B cell (primary cell): ENCODE results near the gene KAZN. TPM values are rescaled to one million over a fixed set of nuclear protein-coding genes. Genes with fewer than 3 reads are reported as not detected.

Experiments used
- ATAC-seq: fragments of 200-7000 bp; cut with Tn5 transposase; one replicate; pipeline ENCODE4 v1.10.0; 2021; ENCODE audit warnings: low read depth, mild to moderate bottlenecking, moderate number of reproducible peaks, moderate library complexity
- CTCF ChIA-PET: fragments of 350-600 bp; sonication (Branson Sonifier 250); formaldehyde crosslinking; loops from one replicate; lab custom pipeline; 2021; ENCODE audit warnings: antibody characterized with exemption, inconsistent platforms; lab: Charles Lee
- POLR2A ChIA-PET: fragments of 350-600 bp; sonication (Branson Sonifier 250); formaldehyde crosslinking; loops from one replicate; lab custom pipeline; 2021; ENCODE audit warnings: antibody characterized with exemption; lab: Charles Lee
- DNase-seq: peaks from one replicate; pipeline ENCODE4 v3.0.0; 2013
- H2AFZ ChIP-seq: 2 replicates; pipeline ENCODE4 v1.6.1; 2012; ENCODE audit warnings: mild to moderate bottlenecking, low read depth, low read length; ENCODE audit not compliant: insufficient read depth, poor library complexity, severe bottlenecking
- H3K27ac ChIP-seq, 2 donors: 1 replicate in 1 of 2; 2 replicates in 1 of 2; pipeline ENCODE4 v1.5.1; 2012 to 2013; ENCODE audit warnings: low read length in 2 of 2, mild to moderate bottlenecking in 2 of 2, moderate library complexity in 1 of 2
- H3K27me3 ChIP-seq, 4 experiments: fragments of 200-600 bp in 1 of 4; sonication (generic) in 1 of 4; replicated peaks in 1 of 4; 1 replicate in 2 of 4; 2 replicates in 2 of 4; pipeline versions ENCODE4 v1.6.1 to v1.7.0; 2013 to 2016; ENCODE audit warnings: low read length in 3 of 4, mild to moderate bottlenecking in 2 of 4, mixed read lengths in 1 of 4, moderate library complexity in 1 of 4; ENCODE audit not compliant: insufficient read depth in 4 of 4, control insufficient read depth in 3 of 4; ENCODE audit errors: control extremely low read depth in 1 of 4
- H3K36me3 ChIP-seq, 2 experiments: replicated peaks in 1 of 2; 1 replicate in 1 of 2; 2 replicates in 1 of 2; pipeline versions ENCODE4 v1.6.1 to v1.7.1; 2013; ENCODE audit warnings: low read length in 1 of 2; ENCODE audit not compliant: insufficient read depth in 2 of 2, control insufficient read depth in 1 of 2; ENCODE audit errors: control extremely low read depth in 1 of 2, extremely low read depth in 1 of 2
- H3K4me1 ChIP-seq, 2 donors: fragments of 200-600 bp in 1 of 2; sonication (generic) in 1 of 2; 1 replicate in 1 of 2; 2 replicates in 1 of 2; pipeline versions ENCODE4 v1.5.1 to v1.6.1; 2013 to 2017; ENCODE audit warnings: low read length in 2 of 2; ENCODE audit not compliant: control insufficient read depth in 2 of 2, insufficient read depth in 2 of 2
- H3K4me2 ChIP-seq: replicated peaks from 2 replicates; pipeline ENCODE3; 2012; ENCODE audit warnings: mild to moderate bottlenecking, low read depth, low read length; ENCODE audit not compliant: poor library complexity, severe bottlenecking
- H3K4me3 ChIP-seq, 5 experiments: fragments of 200-600 bp in 1 of 5; sonication (generic) in 1 of 5; 1 replicate in 3 of 5; 2 replicates in 2 of 5; pipeline versions ENCODE4 v1.5.1 to v1.7.0; 2011 to 2016; ENCODE audit warnings: low read length in 4 of 5, mild to moderate bottlenecking in 4 of 5, low read depth in 2 of 5, control low read depth in 1 of 5, moderate library complexity in 1 of 5; ENCODE audit not compliant: insufficient read depth in 1 of 5; ENCODE audit errors: control extremely low read depth in 1 of 5, extremely low read depth in 1 of 5
- H3K79me2 ChIP-seq: fragments of 200-600 bp; sonication (generic); one replicate; pipeline ENCODE4 v1.6.0; 2016; ENCODE audit warnings: low read length; ENCODE audit not compliant: control insufficient read depth, insufficient read depth
- H3K9ac ChIP-seq: fragments of 200-600 bp; sonication (generic); 2 replicates; pipeline ENCODE4 v1.6.1; 2017; ENCODE audit warnings: mild to moderate bottlenecking, low read length, moderate library complexity
- H3K9me3 ChIP-seq, 3 donors: one replicate each; pipeline versions ENCODE4 v1.6.1 to v1.7.1; 2013; ENCODE audit warnings: low read length in 2 of 3; ENCODE audit not compliant: control insufficient read depth in 2 of 3, insufficient read depth in 1 of 3; ENCODE audit errors: control extremely low read depth in 1 of 3
- H4K20me1 ChIP-seq: 2 replicates; pipeline ENCODE4 v1.6.0; 2012; ENCODE audit warnings: mild to moderate bottlenecking, low read length; ENCODE audit not compliant: insufficient read depth, control insufficient read depth, poor library complexity, severe bottlenecking
- H3K27ac Mint-ChIP-seq: one replicate; pipeline ENCODE4 v1.8.0; 2021; ENCODE audit warnings: mixed read lengths
- H3K27me3 Mint-ChIP-seq: one replicate; pipeline ENCODE4 v1.8.0; 2021; ENCODE audit warnings: mixed read lengths
- H3K4me1 Mint-ChIP-seq: one replicate; pipeline ENCODE4 v1.8.0; 2021; ENCODE audit warnings: mixed read lengths
- H3K4me3 Mint-ChIP-seq: one replicate; pipeline ENCODE4 v1.8.0; 2021; ENCODE audit warnings: mixed read lengths
- H3K9me3 Mint-ChIP-seq: one replicate; pipeline ENCODE4 v1.8.0; 2022; ENCODE audit warnings: mixed read lengths; ENCODE audit not compliant: insufficient read depth
- CTCF ChIP-seq: fragments of 200-600 bp; IDR thresholded peaks from one replicate; pipeline ENCODE4 v1.8.0; 2022; ENCODE audit warnings: antibody characterized with exemption, mild to moderate bottlenecking
- EZH2 ChIP-seq: IDR thresholded peaks from 2 replicates; pipeline ENCODE4 v1.6.1; 2012; ENCODE audit warnings: borderline replicate concordance, low read depth, mild to moderate bottlenecking, moderate library complexity, low read length; ENCODE audit not compliant: insufficient read depth, poor library complexity, severe bottlenecking
- WGBS: methylation state at CpG from one replicate; pipeline ENCODE4 v1.1.5; 2013; ENCODE audit warnings: missing lambda C conversion rate; ENCODE audit not compliant: insufficient coverage; 5-methylcytosine and 5-hydroxymethylcytosine counted together
- intact Hi-C: fragments of 100-400 bp; cut with micrococcal nuclease; formaldehyde crosslinking; loops from one replicate; pipeline ENCODE4 v1.10.0; 2022
- polyA plus RNA-seq: library from polyadenylated mRNA; depleted of rRNA; stranded (reverse); fragments of >200 nt; gene quantifications from 2 replicates; pipeline ENCODE4 v1.2.3, GENCODE V29; 2012
- total RNA-seq, 2 donors: library from RNA; stranded (reverse); fragments of 120-200 nt in 1 of 2; gene quantifications; 1 replicate in 1 of 2; 2 replicates in 1 of 2; pipeline versions ENCODE4 v1.2.3 to v1.2.4, GENCODE V29; 2013 to 2022

KAZN gene
- total and polyA plus RNA-seq, 2 donors (not counting 1 experiment from before 2014, with no cell fraction given), result 0.13 to 0.39 TPM

GRCh38 chr1:14663773-14664172, 65.3 kb downstream of the KAZN start:
- peaks cover 2% of the 10 kb centered on the region for H3K4me1 Mint-ChIP-seq

GRCh38 chr1:14666373-14666772, 67.9 kb downstream of the KAZN start:
- Histone ChIP-seq H2AFZ (no peak overlapping the region), H3K9me3 (peaks cover 0 to 11% (median 0%) of the 10 kb centered on the region in 3 donors), H3K9ac (no peak overlapping the region), H3K27me3 (no peaks in the 10 kb centered on the region), H3K27ac (no peak overlapping the region), H3K36me3 (no peaks in the 10 kb centered on the region), H3K79me2 (no peaks in the 10 kb centered on the region), H3K4me2 (no peak overlapping the region), H3K4me3 (no peak overlapping the region), H4K20me1 (no peaks in the 10 kb centered on the region), H3K4me1 (peaks cover 0 to 4% of the 10 kb centered on the region in 2 donors)
- ATAC-seq, result no peak
- no peaks in the 10 kb centered on the region for H3K9me3 Mint-ChIP-seq
- no peak overlapping the region for H3K27ac Mint-ChIP-seq
- 88% methylated on average over 6 of the region's 6 CpGs for WGBS
- peaks cover 3% of the 10 kb centered on the region for H3K27me3 Mint-ChIP-seq
- intact Hi-C loops, result no loop called here
- POLR2A ChIA-PET, result interaction anchor here (0.6 kb wide), 1 partner anchor 79 kb away, joined by 5 read pairs; no protein-coding TSS in a partner anchor
- CTCF ChIA-PET, result no interaction called here
- TF ChIP-seq EZH2, result no peak
- no peak for TF ChIP-seq CTCF
- no peak for DNase-seq
- H3K4me3 Mint-ChIP-seq, result no peak overlapping the region
- no peaks in the 10 kb centered on the region for H3K4me1 Mint-ChIP-seq

More at GRCh38 chr1:14663773-14664172, 65.3 kb downstream of the KAZN start:
- no peaks in the 10 kb centered on the region for H3K27me3 ChIP-seq
- H3K9ac ChIP-seq, result no peak overlapping the region
- H3K4me2 ChIP-seq, result no peak overlapping the region
- H3K27ac ChIP-seq, result no peak overlapping the region
- intact Hi-C loops, result no loop called here
- ATAC-seq (no peak), DNase-seq (no peak)
- H3K27ac Mint-ChIP-seq, result no peak overlapping the region
- no peaks in the 10 kb centered on the region for H3K79me2 ChIP-seq
- H2AFZ ChIP-seq, result no peak overlapping the region
- H3K9me3 ChIP-seq, result peaks cover 0 to 11% (median 0%) of the 10 kb centered on the region in 3 donors
- ChIA-PET CTCF (no interaction called here), POLR2A (no interaction called here)
- WGBS, result 95% methylated on average over 4 of the region's 6 CpGs
- H3K4me3 ChIP-seq, result no peak overlapping the region
- H3K4me1 ChIP-seq, result peaks cover 0 to 3% of the 10 kb centered on the region in 2 donors
- H3K27me3 Mint-ChIP-seq, result no peaks in the 10 kb centered on the region
- H3K9me3 Mint-ChIP-seq, result no peaks in the 10 kb centered on the region
- TF ChIP-seq CTCF, result no peak
- TF ChIP-seq EZH2, result no peak
- H3K4me3 Mint-ChIP-seq, result no peak overlapping the region
- no peaks in the 10 kb centered on the region for H4K20me1 ChIP-seq
- no peaks in the 10 kb centered on the region for H3K36me3 ChIP-seq
